ENCODE measurements around the gene FAM118B. TPM values are rescaled to one million over a fixed set of nuclear protein-coding genes. Genes with fewer than 3 reads are reported as not detected.

The FAM118B gene
- total and polyA plus RNA-seq, 4 donors, result 10.8 to 24.3 (median 20.7) TPM

- Histone ChIP-seq H3K27me3 (ENCODE audit: control insufficient read depth in 3 of 3, insufficient read depth in 3 of 3, low read length in 2 of 3) (no peaks in the 10 kb centered on the region), H3K9ac (ENCODE audit: insufficient read depth in 1 of 2, low read length in 2 of 2) (no peak overlapping the region), H3K9me3 (ENCODE audit: control insufficient read depth in 4 of 4, insufficient read depth in 3 of 4, low read length in 3 of 4) (no peaks in the 10 kb centered on the region), H3K27ac (ENCODE audit: low read depth in 1 of 2, low read length in 1 of 2) (no peak overlapping the region), H3K4me3 (no peak overlapping the region), H3K36me3 (ENCODE audit: control insufficient read depth in 4 of 4, insufficient read depth in 4 of 4, low read length in 4 of 4) (peaks cover 0 to 4% (median 0%) of the 10 kb centered on the region in 4 donors), H3K4me1 (ENCODE audit: control insufficient read depth in 5 of 5, insufficient read depth in 5 of 5, low read length in 5 of 5) (peaks cover 8 to 22% (median 14%) of the 10 kb centered on the region in 5 donors)
- TF ChIP-seq CTCF (IDR thresholded peaks at IDR 0.05; ENCODE audit: control extremely low read depth, extremely low read depth), result no peak
- WGBS, 2 donors, result 26 to 43% methylated on average over 6 of the region's 6 CpGs
- ATAC-seq (ENCODE audit: insufficient read depth, low FRiP score) (no peak), DNase-seq (no peak)
Observed at GRCh38 chr11:126214841-126215240, 3.3 kb downstream of the FAM118B start.

- no peak for TF ChIP-seq CTCF (IDR thresholded peaks at IDR 0.05; ENCODE audit: control extremely low read depth, extremely low read depth)
- Histone ChIP-seq H3K9ac (ENCODE audit: insufficient read depth in 1 of 2, low read length in 2 of 2) (no peak overlapping the region), H3K27ac (ENCODE audit: low read depth in 1 of 2, low read length in 1 of 2) (no peak overlapping the region), H3K36me3 (ENCODE audit: control insufficient read depth in 4 of 4, insufficient read depth in 4 of 4, low read length in 4 of 4) (no peaks in the 10 kb centered on the region), H3K4me1 (ENCODE audit: control insufficient read depth in 5 of 5, insufficient read depth in 5 of 5, low read length in 5 of 5) (peaks cover 4 to 13% (median 9%) of the 10 kb centered on the region in 5 donors), H3K4me3 (no peak overlapping the region), H3K9me3 (ENCODE audit: control insufficient read depth in 4 of 4, insufficient read depth in 3 of 4, low read length in 3 of 4) (no peaks in the 10 kb centered on the region), H3K27me3 (ENCODE audit: control insufficient read depth in 3 of 3, insufficient read depth in 3 of 3, low read length in 2 of 3) (no peaks in the 10 kb centered on the region)
- DNase-seq (no peak), ATAC-seq (ENCODE audit: insufficient read depth, low FRiP score) (no peak)
- WGBS, 2 donors, result 77 to 87% methylated on average over 6 of the region's 6 CpGs
Observed at GRCh38 chr11:126216526-126217305, 5.1 kb downstream of the FAM118B start.

DNA sequence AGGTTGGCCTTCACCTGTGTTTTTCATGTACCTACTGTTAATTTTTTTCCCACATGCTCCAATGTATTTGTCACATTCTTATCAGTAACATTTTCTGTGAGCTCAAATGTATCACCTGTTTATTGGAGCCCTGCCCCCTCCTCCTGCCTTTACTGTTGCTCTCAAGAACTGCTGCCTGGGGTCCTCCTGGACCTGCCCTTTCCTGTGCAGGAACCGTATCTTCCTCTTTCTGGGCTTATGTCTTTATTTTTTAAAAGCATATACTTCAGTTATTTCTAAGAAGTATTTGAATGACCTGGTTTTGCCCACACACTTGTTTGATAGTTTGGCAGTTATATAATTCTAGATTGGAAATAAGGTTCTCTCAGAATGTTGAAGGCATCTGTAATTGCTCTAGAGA lies 5.9 kb downstream of the FAM118B start:
- peaks cover 4 to 9% (median 7%) of the 10 kb centered on the region in 5 donors for H3K4me1 ChIP-seq (ENCODE audit: control insufficient read depth in 5 of 5, insufficient read depth in 5 of 5, low read length in 5 of 5)
- TF ChIP-seq CTCF (IDR thresholded peaks at IDR 0.05; ENCODE audit: control extremely low read depth, extremely low read depth), result no peak
- no peak overlapping the region for H3K9ac ChIP-seq (ENCODE audit: insufficient read depth in 1 of 2, low read length in 2 of 2)
- no peaks in the 10 kb centered on the region for H3K27me3 ChIP-seq (ENCODE audit: control insufficient read depth in 3 of 3, insufficient read depth in 3 of 3, low read length in 2 of 3)
- WGBS, 2 donors, result 16 to 28% methylated on average over 1 of the region's 1 CpG
- DNase-seq (no peak), ATAC-seq (ENCODE audit: insufficient read depth, low FRiP score) (no peak)
- no peaks in the 10 kb centered on the region for H3K36me3 ChIP-seq (ENCODE audit: control insufficient read depth in 4 of 4, insufficient read depth in 4 of 4, low read length in 4 of 4)
- no peaks in the 10 kb centered on the region for H3K9me3 ChIP-seq (ENCODE audit: control insufficient read depth in 4 of 4, insufficient read depth in 3 of 4, low read length in 3 of 4)
- no peak overlapping the region for H3K27ac ChIP-seq (ENCODE audit: low read depth in 1 of 2, low read length in 1 of 2)
- H3K4me3 ChIP-seq, result no peak overlapping the region
